ENCODE results near the gene OSBPL1A. TPM values are rescaled to one million over a fixed set of nuclear protein-coding genes. Genes with fewer than 3 reads are reported as not detected.

OSBPL1A gene
- total and polyA plus RNA-seq, 12 donors: 18.7 to 116 (median 60.0) TPM

DNA sequence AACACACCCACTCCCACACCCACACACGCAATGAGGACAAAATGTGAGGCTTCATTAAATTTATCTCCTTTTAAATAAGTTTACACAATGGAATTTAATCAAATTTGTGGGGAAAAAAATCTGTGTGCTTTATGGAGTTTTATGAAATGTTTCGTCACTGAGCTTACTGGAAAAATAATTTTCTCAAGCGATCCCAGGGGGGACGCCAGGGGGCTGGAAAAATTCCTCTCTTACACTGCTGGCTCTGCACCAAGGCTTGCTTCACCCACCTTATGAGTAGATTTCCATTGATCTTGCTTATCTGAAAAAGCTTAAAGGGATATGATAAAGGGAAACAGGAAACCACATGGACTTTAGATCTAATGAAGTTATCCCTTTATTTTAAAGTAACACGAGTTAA, 163.3 kb downstream of the OSBPL1A start:
- 83 to 86% (median 85%) methylated on average over 5 of the region's 5 CpGs for WGBS, 4 donors
- intact Hi-C loops (cut with DNase I): no loop called here
- peaks cover 20 to 30% of the 10 kb centered on the region in 2 donors for H3K4me1 ChIP-seq (replicated peaks in 1 of 2)
- H3K9me3 ChIP-seq (replicated peaks in 1 of 3): no peaks in the 10 kb centered on the region
- TF ChIP-seq, protein P1, sequence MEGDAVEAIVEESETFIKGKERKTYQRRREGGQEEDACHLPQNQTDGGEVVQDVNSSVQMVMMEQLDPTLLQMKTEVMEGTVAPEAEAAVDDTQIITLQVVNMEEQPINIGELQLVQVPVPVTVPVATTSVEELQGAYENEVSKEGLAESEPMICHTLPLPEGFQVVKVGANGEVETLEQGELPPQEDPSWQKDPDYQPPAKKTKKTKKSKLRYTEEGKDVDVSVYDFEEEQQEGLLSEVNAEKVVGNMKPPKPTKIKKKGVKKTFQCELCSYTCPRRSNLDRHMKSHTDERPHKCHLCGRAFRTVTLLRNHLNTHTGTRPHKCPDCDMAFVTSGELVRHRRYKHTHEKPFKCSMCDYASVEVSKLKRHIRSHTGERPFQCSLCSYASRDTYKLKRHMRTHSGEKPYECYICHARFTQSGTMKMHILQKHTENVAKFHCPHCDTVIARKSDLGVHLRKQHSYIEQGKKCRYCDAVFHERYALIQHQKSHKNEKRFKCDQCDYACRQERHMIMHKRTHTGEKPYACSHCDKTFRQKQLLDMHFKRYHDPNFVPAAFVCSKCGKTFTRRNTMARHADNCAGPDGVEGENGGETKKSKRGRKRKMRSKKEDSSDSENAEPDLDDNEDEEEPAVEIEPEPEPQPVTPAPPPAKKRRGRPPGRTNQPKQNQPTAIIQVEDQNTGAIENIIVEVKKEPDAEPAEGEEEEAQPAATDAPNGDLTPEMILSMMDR (IDR thresholded peaks at IDR 0.05): no peak
- TF ChIP-seq POLR2A (IDR thresholded peaks at IDR 0.05): no peak
- H3K27me3 ChIP-seq: no peaks in the 10 kb centered on the region
- H3K4me3 ChIP-seq: no peak overlapping the region
- peak in 1 of 7 donors; percentile 18 for DNase-seq
- H3K27ac ChIP-seq: no peak overlapping the region
- peaks cover 0 to 25% of the 10 kb centered on the region in 2 donors for H3K36me3 ChIP-seq (replicated peaks in 1 of 2)

DNA sequence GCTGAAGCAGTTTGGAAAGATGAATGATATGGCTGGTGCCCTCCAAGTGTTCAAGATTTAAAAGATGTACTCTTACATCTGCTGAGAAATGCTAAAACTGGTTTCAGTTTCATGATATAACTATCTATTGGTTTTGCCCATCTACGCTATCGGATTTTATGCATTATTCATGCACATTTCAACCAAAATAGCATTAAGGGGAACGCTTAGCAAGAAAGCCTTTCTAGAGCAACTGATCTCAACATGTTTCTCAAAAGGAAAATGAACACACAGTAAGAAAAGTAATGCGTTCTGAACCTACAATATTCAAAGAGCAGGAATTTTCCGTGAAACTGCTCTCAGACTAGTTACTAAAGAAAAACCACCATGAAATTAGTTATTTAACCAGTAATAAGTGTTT, 164.8 kb downstream of the OSBPL1A start:
- DNase-seq: no peak
- TF ChIP-seq, protein P1 (IDR thresholded peaks at IDR 0.05): no peak
- no peak for TF ChIP-seq POLR2A (IDR thresholded peaks at IDR 0.05)
- WGBS, 4 donors: 92 to 97% (median 95%) methylated on average over 5 of the region's 5 CpGs
- no peaks in the 10 kb centered on the region for H3K9me3 ChIP-seq (replicated peaks in 1 of 3)
- H3K4me3 ChIP-seq: peak overlapping the region in 1 of 4 donors; percentile 31
- peaks cover 20 to 30% of the 10 kb centered on the region in 2 donors for H3K4me1 ChIP-seq (replicated peaks in 1 of 2)
- H3K27ac ChIP-seq: peak overlapping the region; percentile 51 to 84 (median 62)
- intact Hi-C loops (cut with DNase I): no loop called here
- no peaks in the 10 kb centered on the region for H3K27me3 ChIP-seq
- peaks cover 0 to 11% of the 10 kb centered on the region in 2 donors for H3K36me3 ChIP-seq (replicated peaks in 1 of 2)

DNA sequence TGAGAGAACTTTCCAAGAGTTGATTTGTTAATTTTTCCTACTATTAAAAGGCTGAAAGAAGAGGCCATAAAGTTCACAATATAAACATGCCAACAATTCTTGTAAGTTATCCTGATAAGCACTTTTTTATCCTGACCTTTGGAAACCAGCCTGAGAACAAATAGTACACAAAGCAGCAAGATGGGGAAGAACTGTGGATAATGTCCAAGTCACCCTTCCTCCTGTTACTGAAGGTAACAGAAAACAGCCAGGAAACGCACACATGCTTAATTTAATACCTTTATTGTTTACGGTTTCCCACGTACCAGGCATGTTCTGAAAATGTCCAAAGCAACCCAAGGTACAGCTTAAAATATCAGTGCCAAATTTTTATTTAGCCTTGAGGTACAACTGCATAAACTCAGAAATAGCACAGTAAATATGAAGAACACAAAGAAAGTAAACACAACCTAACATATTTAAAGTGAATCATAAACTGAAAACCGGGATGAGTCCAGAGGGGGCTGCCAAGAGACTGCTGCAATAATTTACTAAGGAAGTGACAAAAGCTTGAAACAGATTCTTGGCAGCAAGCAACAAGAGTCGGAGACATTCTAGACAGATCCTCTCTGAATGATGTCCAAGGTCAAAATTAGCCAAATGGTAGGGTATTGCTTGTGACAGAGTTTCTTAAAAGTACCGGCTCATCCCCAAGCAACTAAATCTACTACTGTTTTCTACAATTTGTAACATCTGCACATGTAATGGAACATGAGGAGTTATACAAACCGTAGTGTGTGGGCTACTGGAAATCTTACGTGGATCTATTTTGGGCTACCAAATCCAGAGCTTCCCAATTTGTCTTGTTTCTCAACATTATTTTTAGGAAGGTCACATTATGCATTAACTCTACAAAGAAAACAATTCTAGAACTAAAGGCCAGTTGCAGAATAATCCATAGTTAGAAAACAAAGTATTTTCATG, 165.6 kb downstream of the OSBPL1A start:
- Histone ChIP-seq H3K36me3 (replicated peaks in 1 of 2) (peaks cover 0 to 9% of the 10 kb centered on the region in 2 donors), H3K9me3 (replicated peaks in 1 of 3) (no peaks in the 10 kb centered on the region), H3K27me3 (no peaks in the 10 kb centered on the region), H3K4me1 (replicated peaks in 1 of 2) (peaks cover 20 to 30% of the 10 kb centered on the region in 2 donors), H3K4me3 (peak overlapping the region in 1 of 4 donors; percentile 31), H3K27ac (peak overlapping the region; percentile 51 to 84 (median 62))
- intact Hi-C loops (cut with DNase I): no loop called here
- 12 to 25% (median 22%) methylated on average over 8 of the region's 8 CpGs for WGBS, 4 donors
- no peak for TF ChIP-seq POLR2A (IDR thresholded peaks at IDR 0.05)
- TF ChIP-seq, protein P1 (IDR thresholded peaks at IDR 0.05): no peak
- peak in 6 of 7 donors; percentile 30 to 80 (median 54) for DNase-seq

DNA sequence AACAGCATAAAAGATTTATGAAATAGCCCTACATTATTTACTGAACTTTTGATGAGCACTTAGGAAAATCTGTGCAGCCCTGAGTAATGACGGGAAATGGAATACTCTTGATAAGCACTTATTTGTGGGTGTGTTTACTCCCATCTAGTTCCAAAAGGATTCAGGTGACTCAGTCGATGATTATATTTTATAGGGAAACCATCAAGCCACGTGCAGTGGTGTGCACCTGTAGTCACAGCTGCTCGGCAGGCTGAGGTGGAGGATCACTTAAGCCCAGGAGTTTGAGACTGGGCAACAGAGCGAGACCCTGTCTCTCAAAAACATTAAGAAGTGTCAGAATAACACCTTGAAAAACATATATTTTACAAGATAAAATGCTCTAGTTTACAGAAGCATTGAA, 166.9 kb downstream of the OSBPL1A start:
- no peak overlapping the region for H3K4me3 ChIP-seq
- intact Hi-C loops (cut with DNase I): no loop called here
- peak overlapping the region in 3 of 5 donors; percentile 56 to 84 (median 62) for H3K27ac ChIP-seq
- 89 to 98% (median 96%) methylated on average over 5 of the region's 5 CpGs for WGBS, 4 donors
- peaks cover 20 to 30% of the 10 kb centered on the region in 2 donors for H3K4me1 ChIP-seq (replicated peaks in 1 of 2)
- TF ChIP-seq, protein P1 (IDR thresholded peaks at IDR 0.05): no peak
- TF ChIP-seq POLR2A (IDR thresholded peaks at IDR 0.05): no peak
- no peaks in the 10 kb centered on the region for H3K27me3 ChIP-seq
- no peaks in the 10 kb centered on the region for H3K36me3 ChIP-seq (replicated peaks in 1 of 2)
- H3K9me3 ChIP-seq (replicated peaks in 1 of 3): no peaks in the 10 kb centered on the region
- DNase-seq: no peak
